ENCODE data around the gene TAP1. TPM values are rescaled to one million over a fixed set of nuclear protein-coding genes. Genes with fewer than 3 reads are reported as not detected.

The TAP1 gene
- polyA plus RNA-seq, 1 experiment = 80.4 TPM

- peaks cover 19% of the 10 kb centered on the region for H3K36me3 ChIP-seq (ENCODE audit: control insufficient read depth, insufficient read depth, low read length)
- CTCF ChIA-PET = interaction anchor here (0.5 to 3.3 kb wide), 7 partner anchors 9 to 1655 kb away, joined by 3 to 18 read pairs (median 6); partner anchors contain the start of genes PSMB9 and TAP1
These were observed 9.3 kb downstream of the TAP1 start, which contains the start of gene PSMB8 for GRCh38 chr6:32843979-32844838. TSS of gene PSMB8 (minus strand) at chr6:32844047. CDS start at chr6:32843996, 51 bp downstream.

GRCh38 chr6:32843331-32843978 lies 10.0 kb downstream of the TAP1 start:
- CTCF ChIA-PET = interaction anchor here (0.7 to 3.3 kb wide), 5 partner anchors 12 to 140 kb away, joined by 3 to 18 read pairs (median 6); no protein-coding TSS in a partner anchor
- Histone ChIP-seq H3K27me3 (ENCODE audit: control insufficient read depth, insufficient read depth, low read length) (no peaks in the 10 kb centered on the region), H3K4me3 (ENCODE audit: low read depth, low read length) (peak overlapping the region; percentile 61), H3K36me3 (ENCODE audit: control insufficient read depth, insufficient read depth, low read length) (peaks cover 15% of the 10 kb centered on the region)
- no peak for DNase-seq (ENCODE audit: low read depth)
- POLR2A ChIA-PET = no interaction called here
- TF ChIP-seq CTCF (IDR thresholded peaks at IDR 0.05; ENCODE audit: insufficient read depth, low read depth, low read length) = no peak

More at GRCh38 chr6:32843979-32844838, 9.3 kb downstream of the TAP1 start, which contains the start of gene PSMB8:
- DNase-seq (ENCODE audit: low read depth) = peak; percentile 72
- peak; percentile 41 for TF ChIP-seq CTCF (IDR thresholded peaks at IDR 0.05; ENCODE audit: insufficient read depth, low read depth, low read length)
- POLR2A ChIA-PET = no interaction called here
- Histone ChIP-seq H3K4me3 (ENCODE audit: low read depth, low read length) (peak within 1 kb of the TSS; percentile 61), H3K27me3 (ENCODE audit: control insufficient read depth, insufficient read depth, low read length) (no peaks in the 10 kb centered on the region)

- no peak for DNase-seq (ENCODE audit: low read depth)
- ChIA-PET CTCF (interaction anchor here (1.0 to 2.2 kb wide), 6 partner anchors 11 to 141 kb away, joined by 3 to 14 read pairs (median 3); partner anchors contain the start of gene TAP1), POLR2A (no interaction called here)
- peaks cover 13% of the 10 kb centered on the region for H3K36me3 ChIP-seq (ENCODE audit: control insufficient read depth, insufficient read depth, low read length)
- no peak for TF ChIP-seq CTCF (IDR thresholded peaks at IDR 0.05; ENCODE audit: insufficient read depth, low read depth, low read length)
- H3K4me3 ChIP-seq (ENCODE audit: low read depth, low read length) = no peak overlapping the region
- H3K27me3 ChIP-seq (ENCODE audit: control insufficient read depth, insufficient read depth, low read length) = no peaks in the 10 kb centered on the region
These were observed 10.8 kb downstream of the TAP1 start for GRCh38 chr6:32842690-32843089.

GRCh38 chr6:32842021-32842650 lies 11.4 kb downstream of the TAP1 start:
- CTCF ChIA-PET = interaction anchor here (0.7 to 2.2 kb wide), 7 partner anchors 11 to 411 kb away, joined by 3 to 14 read pairs (median 3); partner anchors contain the start of gene TAP1
- POLR2A ChIA-PET = no interaction called here
- Histone ChIP-seq H3K27me3 (ENCODE audit: control insufficient read depth, insufficient read depth, low read length) (no peaks in the 10 kb centered on the region), H3K36me3 (ENCODE audit: control insufficient read depth, insufficient read depth, low read length) (peaks cover 10% of the 10 kb centered on the region), H3K4me3 (ENCODE audit: low read depth, low read length) (no peak overlapping the region)
- no peak for TF ChIP-seq CTCF (IDR thresholded peaks at IDR 0.05; ENCODE audit: insufficient read depth, low read depth, low read length)
- no peak for DNase-seq (ENCODE audit: low read depth)

All from BJ (cell line).